ENCODE data around the gene PLEKHA4.

Gene PLEKHA4

DNA sequence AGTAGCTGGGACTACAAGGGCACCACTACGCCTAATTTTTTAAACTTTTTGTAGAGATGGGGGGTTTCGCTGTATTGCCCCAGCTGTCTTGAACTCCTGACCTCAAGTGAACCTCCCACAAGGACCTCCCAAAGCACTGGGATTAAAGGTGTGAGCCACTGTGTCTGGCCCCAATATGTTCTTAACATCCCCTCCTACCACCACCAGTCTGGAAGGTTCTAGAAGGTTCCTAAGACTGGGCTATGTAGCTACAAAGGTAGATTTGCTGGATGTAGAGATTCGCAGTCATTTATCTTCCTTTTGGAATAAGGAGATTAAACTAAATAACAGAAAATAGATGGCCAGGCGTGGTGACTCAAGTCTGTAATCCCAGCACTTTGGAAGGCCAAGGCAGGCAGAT is 37.5 kb downstream of the PLEKHA4 start:
- in situ Hi-C loops (cut with MboI; ENCODE audit: low sequenced_read_pairs), result no loop called here

DNA sequence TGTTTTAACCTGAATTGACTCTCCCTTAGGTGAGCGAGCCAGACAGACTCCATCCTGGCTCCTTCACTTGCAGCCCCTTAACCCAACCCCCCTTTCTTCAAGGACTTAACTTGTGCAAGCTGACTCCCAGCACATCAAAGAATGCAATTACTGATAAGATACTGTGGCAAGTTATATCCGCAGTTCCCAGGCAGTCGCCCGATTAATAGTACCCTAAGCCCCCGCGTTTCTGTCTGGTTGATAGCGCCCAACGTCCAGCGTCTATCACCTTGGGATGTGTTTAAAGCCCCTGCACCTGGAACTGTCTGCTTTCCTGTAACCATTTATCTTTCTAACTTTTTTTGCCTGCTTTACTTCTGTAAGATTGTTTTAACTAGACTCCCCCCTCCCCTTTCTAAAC is 38.3 kb downstream of the PLEKHA4 start:
- in situ Hi-C loops (cut with MboI; ENCODE audit: low sequenced_read_pairs), result no loop called here

DNA sequence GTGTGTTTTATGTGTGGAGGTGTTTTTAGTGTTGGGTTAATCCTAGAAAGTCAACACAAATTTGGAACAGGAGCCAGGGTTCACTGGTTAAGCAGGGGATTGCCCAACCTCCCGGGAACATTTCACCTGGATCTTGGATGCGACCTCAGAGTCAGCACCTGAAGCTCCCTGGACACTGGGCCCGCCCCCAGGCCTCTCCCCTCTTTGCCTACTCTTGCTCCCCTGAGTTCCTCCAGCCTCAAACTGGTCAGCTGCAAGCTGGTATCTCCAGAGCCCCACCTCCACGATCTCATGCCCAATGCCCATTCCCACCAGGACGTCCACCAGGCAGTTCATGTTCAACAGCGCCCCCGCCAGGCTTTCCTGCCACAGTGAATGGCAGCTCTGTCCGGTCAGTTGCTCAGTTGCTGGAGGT is 41.8 kb downstream of the PLEKHA4 start:
- in situ Hi-C loops (cut with MboI; ENCODE audit: low sequenced_read_pairs), result no loop called here

DNA sequence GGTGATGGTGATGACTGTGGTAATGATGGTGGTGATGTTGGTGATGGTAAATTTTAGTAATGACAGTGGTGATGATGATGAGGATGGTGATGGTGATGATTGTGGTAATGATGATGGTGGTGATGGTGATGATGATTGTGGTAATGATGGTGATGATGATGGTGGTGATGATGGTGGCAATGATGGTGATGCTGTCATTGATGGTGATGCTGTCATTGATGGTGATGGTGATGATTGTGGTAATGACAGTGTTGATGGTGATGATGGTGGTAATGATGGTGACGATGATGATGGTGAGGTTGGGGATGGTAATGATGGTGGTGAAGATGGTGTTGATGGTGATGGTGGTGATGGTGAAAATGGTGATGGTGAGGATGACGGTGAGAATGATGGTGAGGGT is 45.9 kb downstream of the PLEKHA4 start:
- in situ Hi-C loops (cut with MboI; ENCODE audit: low sequenced_read_pairs), result no loop called here

DNA sequence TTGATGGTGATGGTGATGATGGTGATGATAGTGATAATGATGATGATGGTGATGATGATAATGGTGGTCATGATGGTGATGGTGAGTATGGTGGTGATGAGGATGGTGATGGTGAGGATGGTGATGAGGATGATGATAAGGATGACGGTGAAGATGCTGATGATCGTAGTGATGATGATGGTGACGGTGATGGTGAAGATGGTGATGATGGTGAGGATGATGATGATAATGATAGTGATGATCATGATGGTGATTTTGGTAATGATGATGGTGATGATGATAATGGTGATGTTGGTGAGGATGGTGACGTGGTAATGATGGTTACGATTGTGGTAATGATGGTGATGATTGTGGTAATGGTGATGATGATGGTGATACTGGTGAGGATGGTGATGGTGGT is 46.8 kb downstream of the PLEKHA4 start:
- in situ Hi-C loops (cut with MboI; ENCODE audit: low sequenced_read_pairs), result no loop called here

DNA sequence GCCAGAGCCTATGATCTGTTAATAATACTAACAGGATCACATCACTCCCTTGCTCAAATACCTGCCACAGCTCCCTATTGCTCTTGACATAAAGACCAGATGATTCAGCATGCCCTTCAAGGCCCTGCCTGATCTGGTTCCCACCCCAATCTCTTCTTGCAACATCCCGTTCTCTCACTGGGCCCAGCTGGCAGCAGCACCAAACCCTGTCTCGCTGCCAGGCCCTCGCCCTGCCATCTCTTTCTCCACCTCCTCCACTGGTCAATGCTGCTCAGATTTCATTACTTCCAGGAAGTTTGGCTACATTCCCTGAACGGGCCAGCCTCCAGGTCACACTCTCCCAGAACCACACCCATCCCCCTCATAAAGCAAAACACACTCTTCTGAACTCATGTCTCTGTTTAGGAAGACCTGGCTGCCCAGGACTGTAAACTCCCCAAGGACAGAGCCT is 49.0 kb downstream of the PLEKHA4 start:
- in situ Hi-C loops (cut with MboI; ENCODE audit: low sequenced_read_pairs), result no loop called here

DNA sequence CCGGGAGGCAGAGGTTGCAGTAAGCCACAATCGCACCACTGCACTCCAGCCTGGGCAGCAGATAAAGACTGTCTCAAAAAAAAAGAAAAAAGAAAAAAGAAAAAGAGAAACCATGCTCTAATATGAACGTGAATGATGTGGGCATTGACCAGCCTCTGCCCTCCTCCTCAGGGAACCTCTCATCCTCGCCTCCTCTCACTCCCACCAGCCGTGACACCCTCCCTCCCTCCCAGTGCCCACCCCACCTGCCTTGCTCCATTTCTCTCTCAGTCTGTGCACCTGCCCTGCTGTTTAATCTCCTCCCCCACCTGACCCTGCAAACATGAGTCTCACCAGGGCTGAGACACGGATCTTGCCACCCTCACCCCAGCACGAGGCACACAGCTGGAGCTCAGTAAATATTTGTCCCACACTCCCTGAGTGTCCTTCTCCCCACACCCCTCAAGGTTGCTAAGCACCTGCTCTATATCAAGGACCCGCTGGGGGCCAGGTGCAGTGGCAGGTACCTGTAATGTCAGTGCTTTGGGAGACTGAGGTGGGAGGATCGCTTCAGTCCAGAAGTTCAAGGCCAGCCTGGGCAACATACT is 50.1 kb downstream of the PLEKHA4 start:
- in situ Hi-C loops (cut with MboI; ENCODE audit: low sequenced_read_pairs), result no loop called here

DNA sequence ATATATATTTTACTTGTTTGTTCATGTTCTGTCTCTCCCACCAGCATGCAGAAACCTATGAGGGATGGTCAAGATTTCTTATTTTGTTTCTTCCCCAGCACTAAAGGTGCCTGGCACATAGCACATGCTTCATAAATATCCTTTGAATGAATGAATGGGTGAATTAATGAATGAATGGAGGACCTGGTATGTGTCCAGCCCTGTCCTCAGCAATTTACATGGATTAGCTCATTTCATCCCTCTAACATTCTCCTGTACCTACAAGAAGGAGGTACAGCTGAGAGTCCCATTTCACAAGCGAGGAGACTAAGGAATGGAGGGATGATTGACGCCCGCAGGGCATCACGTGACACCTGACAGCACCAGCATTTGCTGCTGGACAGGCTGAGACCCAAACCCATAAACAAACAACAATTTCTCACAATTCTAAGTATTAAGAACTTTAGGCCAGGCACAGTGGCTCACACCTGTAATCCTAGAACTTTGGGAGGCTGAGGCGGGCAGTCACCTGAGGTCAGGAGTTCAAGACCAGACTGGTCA is 50.8 kb downstream of the PLEKHA4 start:
- in situ Hi-C loops (cut with MboI; ENCODE audit: low sequenced_read_pairs), result no loop called here

DNA sequence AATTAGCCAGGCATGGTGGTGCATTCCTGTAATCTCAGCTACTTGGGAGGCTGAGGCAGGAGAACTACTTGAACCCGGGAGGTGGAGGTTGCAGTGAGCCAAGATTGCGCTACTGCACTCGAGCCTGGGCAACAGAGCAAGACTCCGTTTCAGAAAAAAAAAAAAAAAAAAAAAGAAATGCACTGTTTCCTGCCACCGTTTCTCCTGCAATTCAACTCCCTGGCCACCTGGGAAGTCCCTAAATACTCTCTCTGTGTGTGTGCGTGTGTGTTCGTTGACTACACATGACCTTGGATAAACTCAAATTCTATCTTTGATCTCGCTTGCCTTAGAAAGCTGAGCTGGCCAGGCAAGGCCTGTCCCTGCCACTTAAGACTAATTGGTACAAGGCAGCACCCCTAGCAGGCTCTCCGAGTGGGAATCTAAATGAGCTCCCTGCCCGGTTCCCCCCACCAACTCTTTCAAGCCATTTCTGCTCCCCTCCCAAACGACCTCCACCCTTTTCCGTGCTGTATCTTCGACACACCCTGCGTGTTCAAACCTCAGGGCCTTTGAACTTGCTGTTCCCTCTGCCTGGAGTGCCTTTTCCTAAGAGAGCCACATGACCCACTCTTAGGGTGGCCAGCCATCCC is 52.4 kb downstream of the PLEKHA4 start:
- in situ Hi-C loops (cut with MboI; ENCODE audit: low sequenced_read_pairs), result no loop called here

DNA sequence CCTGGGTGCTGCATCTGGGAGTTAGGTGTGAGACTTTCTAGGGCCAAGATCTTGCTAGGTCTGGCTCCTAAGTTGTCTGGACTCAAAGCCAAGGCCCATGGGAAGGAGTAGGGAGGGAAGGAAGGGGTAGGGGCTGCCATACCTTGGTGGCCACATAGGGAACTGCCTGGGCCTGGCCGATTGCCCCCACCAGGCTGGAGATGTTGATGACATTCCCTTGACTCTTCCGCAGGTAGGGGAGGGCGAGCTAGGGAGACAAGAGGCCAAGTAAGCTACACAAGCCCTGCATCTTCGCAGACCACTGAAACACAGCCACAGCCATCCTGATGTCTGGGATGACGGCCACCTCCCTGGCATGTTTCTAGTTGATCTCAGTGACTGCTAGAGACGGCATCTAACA is 53.5 kb downstream of the PLEKHA4 start:
- in situ Hi-C loops (cut with MboI; ENCODE audit: low sequenced_read_pairs), result no loop called here

DNA sequence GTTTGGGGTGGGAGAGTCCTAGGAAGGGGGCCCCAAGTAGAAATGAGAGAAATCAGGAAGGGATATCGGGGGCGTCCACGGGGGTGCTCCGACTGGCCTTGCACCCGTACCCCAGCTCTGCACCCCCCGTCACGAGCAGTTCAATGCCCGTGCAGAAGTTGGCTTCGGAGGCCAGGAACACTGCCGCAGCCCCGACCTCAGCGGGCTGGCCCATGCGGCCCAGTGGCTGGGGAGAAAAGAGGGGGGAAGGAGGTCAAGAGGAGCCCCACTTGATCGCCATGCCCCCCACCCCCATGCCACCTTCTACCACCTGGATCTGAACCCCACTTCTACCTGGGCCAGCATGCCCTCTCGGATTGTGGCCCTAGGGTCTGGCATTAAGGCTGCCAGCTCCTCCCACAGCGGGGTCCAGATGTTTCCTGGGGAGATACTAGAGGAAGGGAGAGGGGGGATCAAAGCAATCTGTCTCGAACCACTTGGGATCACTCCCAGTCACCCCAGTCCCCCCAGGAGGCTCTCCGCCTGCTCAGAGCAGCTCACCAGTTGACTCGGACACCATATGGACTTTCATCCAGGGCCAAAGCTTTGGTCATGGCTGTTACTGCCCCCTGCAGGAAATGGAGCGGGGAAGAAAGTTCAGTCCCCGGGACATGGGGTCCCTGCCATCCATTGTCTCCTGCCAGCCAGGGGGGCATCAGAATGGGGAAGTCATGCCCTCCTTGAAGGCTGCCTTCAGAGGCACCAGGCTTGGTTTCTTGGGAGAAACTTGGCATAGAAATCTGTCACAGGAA is 55.1 kb downstream of the PLEKHA4 start:
- in situ Hi-C loops (cut with MboI; ENCODE audit: low sequenced_read_pairs), result no loop called here

DNA sequence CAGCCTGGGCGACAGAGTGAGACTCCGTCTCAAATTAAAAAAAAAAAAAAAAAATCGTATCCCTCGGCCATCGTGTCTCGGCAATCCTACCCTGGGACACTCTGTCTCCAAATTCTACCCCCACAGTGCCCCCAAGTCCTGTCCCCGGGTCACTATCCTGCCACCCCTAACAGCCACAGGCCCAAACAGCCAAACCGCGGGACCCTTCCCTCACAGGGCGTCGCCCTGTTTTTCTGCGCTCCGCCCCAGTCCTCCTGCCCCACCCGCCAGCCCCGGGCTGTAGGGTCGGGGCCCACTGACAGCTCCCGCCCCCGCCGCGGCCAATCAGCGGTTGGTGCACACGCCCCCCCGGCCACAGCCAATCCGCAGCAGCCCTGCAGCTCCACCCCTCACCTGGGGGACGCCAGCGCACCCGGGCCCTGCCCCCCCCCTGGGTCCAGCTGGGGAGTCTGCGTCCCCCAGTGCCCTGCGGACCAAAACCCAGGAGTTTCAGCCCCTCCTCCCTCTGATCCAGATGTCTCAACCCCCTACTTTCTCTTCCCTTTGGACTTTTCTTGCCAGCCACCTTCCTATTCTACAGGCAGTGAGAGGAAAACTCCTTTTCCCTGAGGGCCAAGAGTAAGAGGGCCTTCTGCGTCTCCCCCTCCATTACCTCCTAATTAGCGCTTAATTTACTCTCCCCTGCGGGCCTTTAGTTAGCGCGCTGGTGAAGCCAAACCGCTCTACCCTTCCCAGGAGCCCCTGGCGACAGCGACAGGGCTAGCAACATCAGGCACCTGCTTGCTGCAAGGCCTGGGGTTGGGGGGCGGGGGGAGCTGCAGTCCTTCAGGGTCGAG is 56.1 kb downstream of the PLEKHA4 start:
- in situ Hi-C loops (cut with MboI; ENCODE audit: low sequenced_read_pairs), result no loop called here

DNA sequence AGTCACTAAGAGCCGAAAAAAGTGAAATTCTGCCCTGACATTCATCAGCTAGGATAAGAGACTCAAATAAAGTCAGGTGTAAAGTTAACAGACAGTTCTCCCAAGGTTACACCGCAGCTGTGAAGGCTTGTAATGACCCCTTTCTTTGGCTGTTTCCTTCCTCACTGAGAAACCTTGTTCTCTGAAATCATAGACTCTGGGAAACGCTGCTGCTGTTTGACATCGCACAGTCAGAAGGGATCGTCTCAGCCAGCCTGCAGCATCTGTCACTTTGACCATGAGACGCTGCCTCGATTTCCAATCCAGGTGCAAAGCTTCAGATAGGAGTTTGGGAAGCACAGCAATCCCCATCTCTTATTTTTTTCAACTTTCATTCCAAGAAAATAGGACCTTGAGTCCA is 58.3 kb downstream of the PLEKHA4 start:
- in situ Hi-C loops (cut with MboI; ENCODE audit: low sequenced_read_pairs), result no loop called here

DNA sequence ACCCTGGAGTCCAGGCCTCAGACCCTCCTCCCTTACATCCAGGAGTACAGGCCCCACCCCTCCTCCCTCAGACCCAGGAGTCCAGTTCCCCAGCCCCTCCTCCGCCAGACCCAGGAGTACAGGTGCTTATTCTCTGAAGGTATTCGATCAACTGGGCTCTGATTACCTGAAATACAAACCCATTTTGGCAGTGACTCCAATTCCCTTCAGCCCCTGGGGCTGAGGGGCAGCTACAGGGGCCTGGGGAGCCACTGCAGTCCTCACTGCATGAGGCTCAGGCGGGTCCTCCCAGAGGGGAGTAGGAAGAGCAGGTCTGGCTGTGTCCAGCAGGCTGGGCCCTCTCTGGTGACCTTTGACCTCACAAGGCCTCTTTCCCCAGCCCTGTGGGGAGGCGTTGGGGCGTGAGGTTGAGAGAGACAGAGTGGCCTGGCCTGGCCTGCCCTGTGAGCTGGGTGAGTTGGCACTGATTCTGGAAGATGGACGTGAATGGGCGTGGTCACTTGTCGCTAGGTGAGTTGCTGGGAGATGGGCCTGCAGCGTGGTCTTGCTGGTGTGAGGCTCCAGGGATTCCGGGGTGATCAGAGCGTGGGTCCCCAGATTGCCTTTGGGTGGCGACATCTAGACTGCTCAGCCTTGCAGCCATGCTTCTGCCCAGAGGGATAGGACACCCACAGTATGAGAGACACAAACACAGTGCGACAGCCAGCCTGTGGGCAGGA is 60.7 kb downstream of the PLEKHA4 start:
- in situ Hi-C loops (cut with MboI; ENCODE audit: low sequenced_read_pairs), result no loop called here

DNA sequence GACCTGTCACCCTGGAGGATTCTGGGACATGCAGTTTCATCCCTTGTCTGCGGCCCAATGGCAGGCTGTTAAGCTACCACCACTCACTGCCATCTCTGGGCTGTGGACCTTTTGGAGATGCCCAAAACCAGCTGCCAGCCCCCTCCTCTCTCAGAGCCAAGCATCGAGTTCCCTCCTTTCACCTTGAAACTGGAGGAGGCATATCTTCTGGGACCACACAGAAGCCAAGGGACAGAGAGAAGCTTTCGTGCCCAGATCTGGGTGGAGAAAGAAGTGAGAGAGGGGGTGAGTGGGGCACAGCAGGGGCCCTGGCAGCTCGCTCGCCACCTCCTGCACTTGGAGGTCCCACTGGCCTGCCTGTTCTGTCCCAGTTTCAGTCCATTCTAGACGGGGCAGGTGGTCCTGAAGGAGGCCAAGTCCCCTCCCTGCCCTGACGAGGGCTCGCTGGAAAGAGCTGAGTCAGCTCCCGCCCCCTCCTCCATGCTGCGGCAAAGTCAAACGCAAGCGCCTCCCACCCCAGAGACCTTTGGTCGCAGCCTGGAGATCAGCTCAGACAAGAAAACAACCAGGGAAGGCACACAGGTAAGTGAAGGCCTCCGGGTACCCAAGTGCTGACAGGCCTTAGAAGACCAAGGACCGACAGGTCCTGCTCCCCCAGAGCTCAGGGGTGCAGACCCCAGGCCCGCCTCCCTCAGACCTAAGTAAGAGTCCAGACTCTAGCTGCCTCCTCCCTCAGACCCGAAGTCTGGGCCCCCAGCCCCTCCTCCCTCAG is 61.4 kb downstream of the PLEKHA4 start:
- in situ Hi-C loops (cut with MboI; ENCODE audit: low sequenced_read_pairs), result no loop called here

DNA sequence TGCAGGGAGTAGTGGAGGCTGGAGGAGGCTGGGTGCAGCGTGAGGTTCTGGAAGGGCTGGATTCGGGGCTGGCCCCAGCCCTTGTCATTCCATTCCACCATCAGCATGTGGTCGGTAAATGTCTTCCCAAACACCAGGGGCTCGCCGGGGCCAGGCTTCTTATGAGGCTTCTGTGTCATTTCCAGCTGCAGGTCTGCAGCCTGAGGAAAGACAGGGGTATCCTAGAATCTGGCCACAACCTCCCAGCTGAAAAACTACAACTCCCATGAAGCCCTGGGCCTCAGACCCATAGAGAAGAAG is 61.9 kb downstream of the PLEKHA4 start:
- in situ Hi-C loops (cut with MboI; ENCODE audit: low sequenced_read_pairs), result no loop called here

DNA sequence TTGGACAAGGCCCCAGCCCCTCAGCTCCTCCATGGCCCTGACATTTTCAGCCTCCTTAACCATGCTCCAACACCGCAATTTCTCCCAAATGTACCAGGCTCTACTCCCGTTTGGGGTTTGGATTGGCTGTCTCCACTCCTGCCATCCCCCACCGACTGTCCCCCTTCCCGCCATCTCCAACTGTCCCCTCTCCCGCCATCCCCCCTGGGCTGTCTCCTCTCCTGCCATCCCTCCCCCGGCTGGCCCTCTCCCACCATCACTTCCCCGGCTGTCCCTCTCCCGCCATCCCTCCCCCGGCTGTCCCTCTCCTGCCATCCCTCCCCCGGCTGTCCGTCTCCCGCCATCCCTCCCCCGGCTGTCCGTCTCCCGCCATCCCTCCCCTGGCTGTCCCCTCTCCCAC is 63.0 kb downstream of the PLEKHA4 start:
- in situ Hi-C loops (cut with MboI; ENCODE audit: low sequenced_read_pairs), result no loop called here

DNA sequence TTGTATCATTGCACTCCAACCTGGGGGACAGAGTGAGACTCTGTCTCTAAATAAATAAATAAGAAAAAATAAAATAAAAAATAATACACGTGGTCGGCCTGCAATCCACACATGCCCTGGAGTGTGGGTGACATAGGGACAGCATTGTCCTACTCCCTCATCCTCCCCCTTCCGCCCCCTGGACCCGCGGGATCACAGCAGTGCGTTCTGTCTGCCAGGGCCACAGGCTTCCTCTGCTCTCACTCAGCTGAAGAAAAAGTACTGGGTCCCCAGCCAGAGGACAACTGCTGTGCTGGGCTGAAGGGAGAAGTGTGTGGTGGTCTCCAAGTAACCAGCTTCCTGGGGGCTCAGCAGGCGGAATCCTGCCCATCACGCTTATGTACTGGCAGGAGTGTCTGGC is 63.9 kb downstream of the PLEKHA4 start:
- in situ Hi-C loops (cut with MboI; ENCODE audit: low sequenced_read_pairs), result no loop called here

DNA sequence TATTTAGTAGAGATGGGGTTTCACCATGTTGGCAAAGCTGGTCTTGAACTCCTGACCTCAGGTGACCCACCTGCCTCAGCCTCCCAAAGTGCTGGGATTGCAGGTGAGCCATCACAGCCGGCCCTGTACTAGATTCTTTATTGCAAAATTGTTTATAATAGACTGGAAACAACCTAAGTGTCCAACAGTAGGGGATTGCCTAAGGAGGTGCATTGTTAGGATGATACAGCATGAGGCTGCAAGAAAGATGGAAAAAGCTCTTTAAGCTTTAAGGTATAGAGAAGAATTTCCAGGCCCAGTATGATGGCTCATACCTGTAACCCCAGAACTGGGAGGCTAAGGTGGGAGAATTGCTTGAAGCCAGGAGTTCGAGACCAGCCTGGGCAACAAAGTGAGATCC is 65.8 kb downstream of the PLEKHA4 start:
- in situ Hi-C loops (cut with MboI; ENCODE audit: low sequenced_read_pairs), result no loop called here

Measured in HL-60/S4 treated with phorbol 12-myristate 13-acetate at 8.2 ng/mL for 4 days and 3 days (cell line).